GM23338 (cell line): ENCODE measurements around the gene KLK5. TPM values are rescaled to one million over a fixed set of nuclear protein-coding genes. Genes with fewer than 3 reads are reported as not detected.

ENCODE experiments used
- ATAC-seq: fragments of 200-7000 bp; cut with Tn5 transposase; 3 replicates; pipeline ENCODE4 v1.9.1; 2020
- DNase-seq: peaks from one replicate; pipeline ENCODE4 v3.0.0-alpha.2; 2015; ENCODE audit warnings: low spot score
- H2AFZ ChIP-seq: fragments of 200-600 bp; sonication (generic); 2 replicates; pipeline ENCODE4 v1.8.0; 2016; ENCODE audit warnings: antibody characterized with exemption, mild to moderate bottlenecking, moderate library complexity
- H3F3A ChIP-seq: fragments of 200-600 bp; sonication (generic); replicated peaks from 2 replicates; pipeline ENCODE4 v1.8.0; 2017; ENCODE audit warnings: antibody characterized with exemption, mixed run types, low read depth
- H3K27ac ChIP-seq: fragments of 200-600 bp; sonication (generic); 2 replicates; pipeline ENCODE4 v1.6.1; 2016; ENCODE audit warnings: low read depth
- H3K27me3 ChIP-seq: fragments of 200-600 bp; sonication (generic); 2 replicates; pipeline ENCODE4 v1.8.0; 2016; ENCODE audit warnings: mild to moderate bottlenecking, mixed run types, moderate library complexity; ENCODE audit not compliant: insufficient read depth
- H3K36me3 ChIP-seq: fragments of 200-600 bp; sonication (generic); 2 replicates; pipeline ENCODE4 v1.8.0; 2016; ENCODE audit warnings: mild to moderate bottlenecking; ENCODE audit not compliant: insufficient read depth
- H3K4me1 ChIP-seq: fragments of 200-600 bp; sonication (generic); 2 replicates; pipeline ENCODE4 v1.8.0; 2016; ENCODE audit warnings: mild to moderate bottlenecking, moderate library complexity; ENCODE audit not compliant: insufficient read depth
- H3K4me2 ChIP-seq: fragments of 200-600 bp; sonication (generic); 2 replicates; pipeline ENCODE4 v1.7.1; 2017; ENCODE audit warnings: mixed run types
- H3K4me3 ChIP-seq: fragments of 200-600 bp; sonication (generic); 2 replicates; pipeline ENCODE4 v1.6.1; 2016; ENCODE audit warnings: mixed run types
- H3K79me2 ChIP-seq: fragments of 200-600 bp; sonication (generic); replicated peaks from 2 replicates; pipeline ENCODE4 v1.8.0; 2017; ENCODE audit warnings: mild to moderate bottlenecking; ENCODE audit not compliant: insufficient read depth
- H3K9me2 ChIP-seq: fragments of 200-600 bp; sonication (generic); 2 replicates; pipeline ENCODE4 v1.8.0; 2017; ENCODE audit not compliant: insufficient read depth
- H4K20me1 ChIP-seq: fragments of 200-600 bp; sonication (generic); replicated peaks from 2 replicates; pipeline ENCODE4 v1.8.0; 2017; ENCODE audit warnings: mild to moderate bottlenecking; ENCODE audit not compliant: insufficient read depth
- H3K27ac Mint-ChIP-seq: 2 replicates; pipeline ENCODE4 v1.8.0; 2020; ENCODE audit warnings: inconsistent platforms, mild to moderate bottlenecking, moderate library complexity, mixed read lengths
- H3K27me3 Mint-ChIP-seq: 3 replicates; pipeline ENCODE4 v1.8.0; 2022; ENCODE audit warnings: low read depth, mild to moderate bottlenecking, moderate library complexity, mixed read lengths, inconsistent platforms; ENCODE audit not compliant: insufficient read depth, poor library complexity
- H3K36me3 Mint-ChIP-seq: 3 replicates; pipeline ENCODE4 v1.8.0; 2021; ENCODE audit warnings: low read depth, mild to moderate bottlenecking, inconsistent platforms, moderate library complexity, mixed read lengths
- H3K4me1 Mint-ChIP-seq: 3 replicates; pipeline ENCODE4 v1.8.0; 2020; ENCODE audit warnings: mild to moderate bottlenecking, inconsistent platforms, mixed read lengths
- H3K4me3 Mint-ChIP-seq: 3 replicates; pipeline ENCODE4 v1.8.0; 2021; ENCODE audit warnings: moderate library complexity, mild to moderate bottlenecking, inconsistent platforms, mixed read lengths
- H3K9me3 Mint-ChIP-seq: 3 replicates; pipeline ENCODE4 v1.8.0; 2020; ENCODE audit warnings: moderate library complexity, mild to moderate bottlenecking, inconsistent platforms, mixed read lengths
- CTCF ChIP-seq, 2 experiments: fragments of 200-600 bp in 1 of 2; sonication (generic) in 1 of 2; conservative IDR thresholded peaks; 2 replicates each; pipeline versions ENCODE4 v1.5.1 to v1.6.1; 2016 to 2017; ENCODE audit warnings: antibody characterized with exemption in 2 of 2, low read depth in 2 of 2, mild to moderate bottlenecking in 2 of 2, moderate library complexity in 1 of 2
- EZH2 ChIP-seq: fragments of 200-600 bp; sonication (generic); IDR thresholded peaks from one replicate; pipeline ENCODE4 v1.8.0; 2017; ENCODE audit warnings: antibody characterized with exemption, mild to moderate bottlenecking, low read depth; ENCODE audit not compliant: unreplicated experiment
- EZH2phosphoT487 ChIP-seq: fragments of 200-600 bp; sonication (generic); IDR thresholded peaks from one replicate; pipeline ENCODE4 v1.8.1; 2018; ENCODE audit warnings: antibody characterized with exemption; ENCODE audit not compliant: unreplicated experiment
- REST ChIP-seq: IDR thresholded peaks from one replicate; pipeline ENCODE4 v1.6.1; 2018; ENCODE audit warnings: antibody characterized with exemption; ENCODE audit not compliant: unreplicated experiment
- ZNF114 ChIP-seq: fragments of 250-450 bp; sonication (Bioruptor Pico); IDR thresholded peaks from 2 replicates; pipeline ENCODE4 v1.5.0; 2020; ENCODE audit warnings: mild to moderate bottlenecking, moderate library complexity
- polyA plus RNA-seq: library from polyadenylated mRNA; unstranded; fragments of >200 nt; fragmentation: Nextera tagmentation; extraction: Ambion mirVana; gene quantifications from 2 replicates; pipeline ENCODE4 v1.2.1, GENCODE V29; 2016
- total RNA-seq: library from RNA; depleted of rRNA; stranded (reverse); fragments of >200 nt; shearing (Covaris generic); gene quantifications from 2 replicates; pipeline ENCODE4 v1.2.3, GENCODE V29; 2014
- TF ChIP-seq, protein P1 (sequence below): fragments of 250-450 bp; sonication (Bioruptor Pico); IDR thresholded peaks from 2 replicates; pipeline ENCODE4 v1.5.0; 2020; ENCODE audit warnings: mild to moderate bottlenecking, moderate library complexity
- TF ChIP-seq, protein P2 (sequence below): IDR thresholded peaks from 2 replicates; pipeline ENCODE4 v1.6.1; 2016; ENCODE audit warnings: antibody characterized with exemption

KLK5 gene
- total and polyA plus RNA-seq, 2 experiments from 2014 or later: 0.66 TPM; not detected in 1

DNA sequence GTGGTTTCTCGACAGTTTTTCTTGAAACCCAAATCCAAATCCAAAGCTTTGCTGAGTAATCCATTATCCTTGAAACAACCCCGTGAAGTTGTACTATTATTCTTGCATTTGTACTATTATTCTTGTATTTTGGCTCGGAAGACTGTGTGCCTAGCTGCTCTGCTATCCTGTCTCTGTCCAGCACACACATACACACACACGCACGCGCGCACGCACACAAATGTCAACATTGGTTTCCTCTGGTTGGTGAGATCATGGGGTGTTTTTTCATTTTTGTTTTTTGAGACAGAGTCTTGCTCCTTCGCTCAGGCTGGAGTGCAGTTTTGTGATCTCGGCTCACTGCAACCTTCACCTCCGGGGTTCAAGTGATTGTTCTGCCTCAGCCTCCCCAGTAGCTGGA is 26.7 kb downstream of the KLK5 start (continued):
- TF ChIP-seq, protein P1, sequence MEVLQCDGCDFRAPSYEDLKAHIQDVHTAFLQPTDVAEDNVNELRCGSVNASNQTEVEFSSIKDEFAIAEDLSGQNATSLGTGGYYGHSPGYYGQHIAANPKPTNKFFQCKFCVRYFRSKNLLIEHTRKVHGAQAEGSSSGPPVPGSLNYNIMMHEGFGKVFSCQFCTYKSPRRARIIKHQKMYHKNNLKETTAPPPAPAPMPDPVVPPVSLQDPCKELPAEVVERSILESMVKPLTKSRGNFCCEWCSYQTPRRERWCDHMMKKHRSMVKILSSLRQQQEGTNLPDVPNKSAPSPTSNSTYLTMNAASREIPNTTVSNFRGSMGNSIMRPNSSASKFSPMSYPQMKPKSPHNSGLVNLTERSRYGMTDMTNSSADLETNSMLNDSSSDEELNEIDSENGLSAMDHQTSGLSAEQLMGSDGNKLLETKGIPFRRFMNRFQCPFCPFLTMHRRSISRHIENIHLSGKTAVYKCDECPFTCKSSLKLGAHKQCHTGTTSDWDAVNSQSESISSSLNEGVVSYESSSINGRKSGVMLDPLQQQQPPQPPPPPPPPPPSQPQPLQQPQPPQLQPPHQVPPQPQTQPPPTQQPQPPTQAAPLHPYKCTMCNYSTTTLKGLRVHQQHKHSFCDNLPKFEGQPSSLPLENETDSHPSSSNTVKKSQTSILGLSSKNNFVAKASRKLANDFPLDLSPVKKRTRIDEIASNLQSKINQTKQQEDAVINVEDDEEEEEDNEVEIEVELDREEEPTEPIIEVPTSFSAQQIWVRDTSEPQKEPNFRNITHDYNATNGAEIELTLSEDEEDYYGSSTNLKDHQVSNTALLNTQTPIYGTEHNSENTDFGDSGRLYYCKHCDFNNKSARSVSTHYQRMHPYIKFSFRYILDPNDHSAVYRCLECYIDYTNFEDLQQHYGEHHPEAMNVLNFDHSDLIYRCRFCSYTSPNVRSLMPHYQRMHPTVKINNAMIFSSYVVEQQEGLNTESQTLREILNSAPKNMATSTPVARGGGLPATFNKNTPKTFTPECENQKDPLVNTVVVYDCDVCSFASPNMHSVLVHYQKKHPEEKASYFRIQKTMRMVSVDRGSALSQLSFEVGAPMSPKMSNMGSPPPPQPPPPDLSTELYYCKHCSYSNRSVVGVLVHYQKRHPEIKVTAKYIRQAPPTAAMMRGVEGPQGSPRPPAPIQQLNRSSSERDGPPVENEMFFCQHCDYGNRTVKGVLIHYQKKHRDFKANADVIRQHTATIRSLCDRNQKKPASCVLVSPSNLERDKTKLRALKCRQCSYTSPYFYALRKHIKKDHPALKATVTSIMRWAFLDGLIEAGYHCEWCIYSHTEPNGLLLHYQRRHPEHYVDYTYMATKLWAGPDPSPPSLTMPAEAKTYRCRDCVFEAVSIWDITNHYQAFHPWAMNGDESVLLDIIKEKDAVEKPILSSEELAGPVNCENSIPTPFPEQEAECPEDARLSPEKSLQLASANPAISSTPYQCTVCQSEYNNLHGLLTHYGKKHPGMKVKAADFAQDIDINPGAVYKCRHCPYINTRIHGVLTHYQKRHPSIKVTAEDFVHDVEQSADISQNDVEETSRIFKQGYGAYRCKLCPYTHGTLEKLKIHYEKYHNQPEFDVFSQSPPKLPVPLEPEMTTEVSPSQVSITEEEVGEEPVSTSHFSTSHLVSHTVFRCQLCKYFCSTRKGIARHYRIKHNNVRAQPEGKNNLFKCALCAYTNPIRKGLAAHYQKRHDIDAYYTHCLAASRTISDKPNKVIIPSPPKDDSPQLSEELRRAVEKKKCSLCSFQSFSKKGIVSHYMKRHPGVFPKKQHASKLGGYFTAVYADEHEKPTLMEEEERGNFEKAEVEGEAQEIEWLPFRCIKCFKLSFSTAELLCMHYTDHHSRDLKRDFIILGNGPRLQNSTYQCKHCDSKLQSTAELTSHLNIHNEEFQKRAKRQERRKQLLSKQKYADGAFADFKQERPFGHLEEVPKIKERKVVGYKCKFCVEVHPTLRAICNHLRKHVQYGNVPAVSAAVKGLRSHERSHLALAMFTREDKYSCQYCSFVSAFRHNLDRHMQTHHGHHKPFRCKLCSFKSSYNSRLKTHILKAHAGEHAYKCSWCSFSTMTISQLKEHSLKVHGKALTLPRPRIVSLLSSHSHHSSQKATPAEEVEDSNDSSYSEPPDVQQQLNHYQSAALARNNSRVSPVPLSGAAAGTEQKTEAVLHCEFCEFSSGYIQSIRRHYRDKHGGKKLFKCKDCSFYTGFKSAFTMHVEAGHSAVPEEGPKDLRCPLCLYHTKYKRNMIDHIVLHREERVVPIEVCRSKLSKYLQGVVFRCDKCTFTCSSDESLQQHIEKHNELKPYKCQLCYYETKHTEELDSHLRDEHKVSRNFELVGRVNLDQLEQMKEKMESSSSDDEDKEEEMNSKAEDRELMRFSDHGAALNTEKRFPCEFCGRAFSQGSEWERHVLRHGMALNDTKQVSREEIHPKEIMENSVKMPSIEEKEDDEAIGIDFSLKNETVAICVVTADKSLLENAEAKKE (CRISPR knock-in tag): no peak
- TF ChIP-seq REST (no peak), EZH2 (no peak)

DNA sequence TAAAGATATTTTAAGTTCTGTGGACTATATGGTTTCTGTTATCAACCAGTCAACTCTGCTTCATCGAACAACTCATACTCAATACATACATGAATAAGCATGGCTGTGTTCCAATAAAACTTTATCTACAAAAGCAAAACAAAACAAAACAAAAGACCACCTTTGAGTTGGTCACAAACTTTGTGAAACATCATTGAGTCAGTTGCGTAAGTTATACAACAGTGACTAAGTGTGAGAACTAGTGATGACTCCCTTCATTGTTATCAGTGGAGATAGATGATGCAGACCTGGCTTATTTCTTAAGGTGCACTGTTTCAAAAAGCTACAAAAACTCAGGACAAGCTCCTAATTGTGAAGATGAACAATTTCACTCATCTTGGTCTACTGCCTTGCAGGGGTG is 27.1 kb downstream of the KLK5 start:
- H3K27me3 ChIP-seq: no peaks in the 10 kb centered on the region
- no peak overlapping the region for H3K27ac ChIP-seq
- TF ChIP-seq EZH2phosphoT487 (no peak), CTCF (conservative IDR thresholded peaks at IDR 0.05; ENCODE audit: low read depth in 2 of 2) (no peak), ZNF114 (CRISPR knock-in tag) (no peak), EZH2 (no peak), REST (no peak)
- TF ChIP-seq, protein P2, sequence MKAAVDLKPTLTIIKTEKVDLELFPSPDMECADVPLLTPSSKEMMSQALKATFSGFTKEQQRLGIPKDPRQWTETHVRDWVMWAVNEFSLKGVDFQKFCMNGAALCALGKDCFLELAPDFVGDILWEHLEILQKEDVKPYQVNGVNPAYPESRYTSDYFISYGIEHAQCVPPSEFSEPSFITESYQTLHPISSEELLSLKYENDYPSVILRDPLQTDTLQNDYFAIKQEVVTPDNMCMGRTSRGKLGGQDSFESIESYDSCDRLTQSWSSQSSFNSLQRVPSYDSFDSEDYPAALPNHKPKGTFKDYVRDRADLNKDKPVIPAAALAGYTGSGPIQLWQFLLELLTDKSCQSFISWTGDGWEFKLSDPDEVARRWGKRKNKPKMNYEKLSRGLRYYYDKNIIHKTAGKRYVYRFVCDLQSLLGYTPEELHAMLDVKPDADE: no peak
- H3K9me2 ChIP-seq: no peaks in the 10 kb centered on the region
- ATAC-seq: no peak
- no peak overlapping the region for H3K4me3 ChIP-seq
- H3K79me2 ChIP-seq: no peaks in the 10 kb centered on the region
- Mint-ChIP-seq H3K27me3 (peaks cover 10% of the 10 kb centered on the region), H3K36me3 (no peaks in the 10 kb centered on the region), H3K4me1 (peaks cover 18% of the 10 kb centered on the region), H3K4me3 (no peak overlapping the region), H3K9me3 (no peaks in the 10 kb centered on the region; the same call in 2 of the 3 replicates), H3K27ac (no peak overlapping the region)
- H3F3A ChIP-seq: no peaks in the 10 kb centered on the region
- no peak overlapping the region for H2AFZ ChIP-seq
- H3K4me1 ChIP-seq: peaks cover 10% of the 10 kb centered on the region; the same call in 1 of the 2 replicates
- no peak for DNase-seq
- no peaks in the 10 kb centered on the region for H4K20me1 ChIP-seq
- no peak overlapping the region for H3K4me2 ChIP-seq
- no peaks in the 10 kb centered on the region for H3K36me3 ChIP-seq
